Measurements from ENCODE around the gene XRCC1.

The XRCC1 gene

GRCh38 chr19:43575156-43575950 is at the start of gene XRCC1, which contains the start of gene PINLYP:
Gene XRCC1, minus strand, starts transcription at chr19:43575527. Its CDS starts 69 bp downstream, at chr19:43575458.
Gene PINLYP, plus strand, starts transcription at chr19:43575801. Its CDS starts 1,391 bp downstream, at chr19:43577192.
- peaks cover 0 to 21% (median 4%) of the 10 kb centered on the region in 3 donors for H3K36me3 ChIP-seq
- H3K27ac ChIP-seq: peak within 1 kb of the TSS; percentile 77 to 87
- peak within 1 kb of the TSS; percentile 76 to 77 for H3K4me3 ChIP-seq
- TF ChIP-seq, protein P1, sequence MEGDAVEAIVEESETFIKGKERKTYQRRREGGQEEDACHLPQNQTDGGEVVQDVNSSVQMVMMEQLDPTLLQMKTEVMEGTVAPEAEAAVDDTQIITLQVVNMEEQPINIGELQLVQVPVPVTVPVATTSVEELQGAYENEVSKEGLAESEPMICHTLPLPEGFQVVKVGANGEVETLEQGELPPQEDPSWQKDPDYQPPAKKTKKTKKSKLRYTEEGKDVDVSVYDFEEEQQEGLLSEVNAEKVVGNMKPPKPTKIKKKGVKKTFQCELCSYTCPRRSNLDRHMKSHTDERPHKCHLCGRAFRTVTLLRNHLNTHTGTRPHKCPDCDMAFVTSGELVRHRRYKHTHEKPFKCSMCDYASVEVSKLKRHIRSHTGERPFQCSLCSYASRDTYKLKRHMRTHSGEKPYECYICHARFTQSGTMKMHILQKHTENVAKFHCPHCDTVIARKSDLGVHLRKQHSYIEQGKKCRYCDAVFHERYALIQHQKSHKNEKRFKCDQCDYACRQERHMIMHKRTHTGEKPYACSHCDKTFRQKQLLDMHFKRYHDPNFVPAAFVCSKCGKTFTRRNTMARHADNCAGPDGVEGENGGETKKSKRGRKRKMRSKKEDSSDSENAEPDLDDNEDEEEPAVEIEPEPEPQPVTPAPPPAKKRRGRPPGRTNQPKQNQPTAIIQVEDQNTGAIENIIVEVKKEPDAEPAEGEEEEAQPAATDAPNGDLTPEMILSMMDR (IDR thresholded peaks at IDR 0.05): no peak
- H3K27me3 ChIP-seq: no peaks in the 10 kb centered on the region
- intact Hi-C loops (cut with DNase I; ENCODE audit: low total_unique reads): loop anchor here (1.0 kb wide), 1 partner anchor 21 kb away; the partner anchor contains the start of genes IRGQ and ZNF576
- DNase-seq: peak; percentile 98 to 99
- peaks cover 0 to 21% (median 10%) of the 10 kb centered on the region in 4 donors for H3K4me1 ChIP-seq
- no peaks in the 10 kb centered on the region for H3K9me3 ChIP-seq

- H3K9me3 ChIP-seq: no peaks in the 10 kb centered on the region
- H3K36me3 ChIP-seq: no peaks in the 10 kb centered on the region
- TF ChIP-seq, protein P1 (IDR thresholded peaks at IDR 0.05): no peak
- DNase-seq: peak in 1 of 2 donors; percentile 26
- H3K27ac ChIP-seq: no peak overlapping the region
- peaks cover 0 to 9% (median 3%) of the 10 kb centered on the region in 4 donors for H3K4me1 ChIP-seq
- intact Hi-C loops (cut with DNase I; ENCODE audit: low total_unique reads): no loop called here
- peaks cover 0 to 10% of the 10 kb centered on the region in 2 donors for H3K27me3 ChIP-seq
- no peak overlapping the region for H3K4me3 ChIP-seq
These were observed 49.6 kb upstream of the XRCC1 start for GRCh38 chr19:43624933-43625332.

- DNase-seq: no peak
- Histone ChIP-seq H3K4me1 (peaks cover 0 to 11% (median 3%) of the 10 kb centered on the region in 4 donors), H3K4me3 (no peak overlapping the region), H3K36me3 (no peaks in the 10 kb centered on the region), H3K9me3 (no peaks in the 10 kb centered on the region), H3K27ac (no peak overlapping the region), H3K27me3 (peaks cover 0 to 10% of the 10 kb centered on the region in 2 donors)
- intact Hi-C loops (cut with DNase I; ENCODE audit: low total_unique reads): no loop called here
- TF ChIP-seq, protein P1 (IDR thresholded peaks at IDR 0.05): no peak
These were observed 48.8 kb upstream of the XRCC1 start for GRCh38 chr19:43623889-43624670.

DNA sequence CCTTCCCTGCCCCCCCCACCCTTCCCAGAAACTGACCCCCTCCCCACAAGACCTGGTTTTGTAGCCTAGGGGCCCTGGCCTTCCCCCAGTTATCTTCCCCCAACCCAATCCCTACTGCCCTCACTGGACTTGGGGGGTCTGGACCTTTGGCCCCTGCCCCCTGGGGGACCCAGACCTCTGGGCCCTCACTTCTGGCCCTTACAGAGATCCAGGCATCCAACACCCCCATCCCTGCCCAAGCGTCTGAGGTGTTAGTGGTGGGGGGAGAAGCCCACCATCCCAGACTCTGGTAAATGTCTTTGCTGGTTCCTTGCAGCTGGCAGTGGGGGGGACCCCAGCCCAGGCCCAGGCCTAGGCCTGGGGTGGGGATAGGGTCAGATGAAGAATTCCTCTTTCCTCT is 47.6 kb upstream of the XRCC1 start:
- H3K27ac ChIP-seq: no peak overlapping the region
- no peak overlapping the region for H3K4me3 ChIP-seq
- intact Hi-C loops (cut with DNase I; ENCODE audit: low total_unique reads): no loop called here
- H3K36me3 ChIP-seq: no peaks in the 10 kb centered on the region
- peaks cover 0 to 16% (median 5%) of the 10 kb centered on the region in 4 donors for H3K4me1 ChIP-seq
- no peaks in the 10 kb centered on the region for H3K9me3 ChIP-seq
- no peak for DNase-seq
- H3K27me3 ChIP-seq: peaks cover 0 to 10% of the 10 kb centered on the region in 2 donors
- TF ChIP-seq, protein P1 (IDR thresholded peaks at IDR 0.05): no peak

DNA sequence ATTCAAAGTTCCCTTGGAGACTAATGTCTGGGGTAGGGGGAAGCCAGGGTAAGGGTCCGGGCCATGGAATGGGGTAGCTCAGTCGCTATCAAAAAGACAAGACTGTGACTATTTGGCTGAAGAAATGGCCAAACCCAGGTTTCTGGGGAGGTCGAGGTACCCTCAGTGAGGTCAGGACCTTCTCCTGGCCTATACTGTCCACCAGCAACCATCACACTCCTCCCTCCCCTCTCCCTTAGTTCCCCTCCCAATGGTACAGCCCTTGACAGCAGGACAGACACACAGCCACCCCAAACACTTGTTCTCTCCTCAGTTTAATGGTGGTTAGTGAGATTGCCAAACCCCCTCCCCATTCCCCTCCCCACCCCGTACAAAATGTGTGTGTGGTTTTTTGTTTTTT is 46.7 kb upstream of the XRCC1 start:
- Histone ChIP-seq H3K27ac (no peak overlapping the region), H3K4me3 (no peak overlapping the region), H3K36me3 (no peaks in the 10 kb centered on the region), H3K9me3 (no peaks in the 10 kb centered on the region), H3K27me3 (peaks cover 0 to 10% of the 10 kb centered on the region in 2 donors), H3K4me1 (peaks cover 0 to 16% (median 5%) of the 10 kb centered on the region in 4 donors)
- no peak for DNase-seq
- TF ChIP-seq, protein P1 (IDR thresholded peaks at IDR 0.05): no peak
- intact Hi-C loops (cut with DNase I; ENCODE audit: low total_unique reads): no loop called here
